Activated CD4-positive, alpha-beta T cell treated with anti-CD3 and anti-CD28 coated beads, Interleukin-2, amount 50 U/mL, for 16 hours (primary cell): ENCODE measurements around the gene CETN2.
"Not testable (repeated sequence)": the region's sequence is repeated elsewhere in the genome, so short reads cannot be mapped to it uniquely, and the experiment has no call there.

Experiments used
- DNase-seq: peaks from one replicate; pipeline ENCODE4 v3.0.0-alpha.2; 2020

The CETN2 gene

DNA sequence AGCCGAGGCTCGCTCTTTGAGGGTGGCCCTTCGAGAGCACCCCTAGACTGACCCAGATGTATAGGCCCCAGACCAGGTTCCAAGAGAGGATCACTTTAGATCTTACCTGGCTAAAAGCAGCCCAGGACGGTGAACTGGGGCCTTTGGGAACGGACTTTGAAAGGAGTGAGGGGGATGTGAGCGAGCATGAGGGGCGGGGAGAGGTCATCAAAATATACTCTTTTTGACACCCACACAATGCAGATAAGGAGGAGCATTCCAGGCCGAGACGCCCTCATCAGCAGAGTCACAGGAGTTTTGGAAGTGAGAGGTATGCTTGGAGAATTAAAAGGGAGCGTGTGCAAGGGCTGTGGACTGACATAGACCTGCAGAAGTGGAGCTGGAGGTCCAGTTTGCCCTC lies 834 bp upstream of the CETN2 start:
- no peak for DNase-seq

DNA sequence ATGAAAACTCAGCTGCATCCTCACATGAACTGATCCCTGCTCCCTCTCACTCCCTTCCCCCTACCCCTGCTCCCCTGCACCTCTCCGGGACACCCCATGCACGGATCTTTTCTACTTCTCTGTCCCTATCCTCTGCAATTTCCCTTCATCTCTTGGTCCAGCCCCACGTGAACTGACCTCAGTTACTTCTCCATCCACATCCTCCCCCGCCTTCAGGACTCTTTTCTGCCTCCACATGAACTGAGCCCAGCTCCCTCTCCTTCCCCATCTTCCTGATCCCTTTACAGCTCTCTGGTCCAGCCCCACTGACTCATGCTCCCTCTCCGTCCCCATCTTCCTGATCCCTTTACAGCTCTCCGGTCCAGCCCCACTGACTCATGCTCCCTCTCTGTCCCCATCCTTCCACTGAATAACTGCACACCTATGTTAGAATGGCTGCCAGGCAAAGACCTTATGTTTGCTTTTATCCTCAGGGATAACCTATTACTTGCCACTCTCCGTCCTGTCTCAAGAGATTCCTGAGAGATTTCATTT lies 5.6 kb downstream of the CETN2 start:
- DNase-seq, result no peak

- DNase-seq, result no peak
Observed at GRCh38 chrX:152823657-152824056, 6.9 kb downstream of the CETN2 start.

- DNase-seq, result no peak
Observed at GRCh38 chrX:152822383-152823086, 8.0 kb downstream of the CETN2 start.

DNA sequence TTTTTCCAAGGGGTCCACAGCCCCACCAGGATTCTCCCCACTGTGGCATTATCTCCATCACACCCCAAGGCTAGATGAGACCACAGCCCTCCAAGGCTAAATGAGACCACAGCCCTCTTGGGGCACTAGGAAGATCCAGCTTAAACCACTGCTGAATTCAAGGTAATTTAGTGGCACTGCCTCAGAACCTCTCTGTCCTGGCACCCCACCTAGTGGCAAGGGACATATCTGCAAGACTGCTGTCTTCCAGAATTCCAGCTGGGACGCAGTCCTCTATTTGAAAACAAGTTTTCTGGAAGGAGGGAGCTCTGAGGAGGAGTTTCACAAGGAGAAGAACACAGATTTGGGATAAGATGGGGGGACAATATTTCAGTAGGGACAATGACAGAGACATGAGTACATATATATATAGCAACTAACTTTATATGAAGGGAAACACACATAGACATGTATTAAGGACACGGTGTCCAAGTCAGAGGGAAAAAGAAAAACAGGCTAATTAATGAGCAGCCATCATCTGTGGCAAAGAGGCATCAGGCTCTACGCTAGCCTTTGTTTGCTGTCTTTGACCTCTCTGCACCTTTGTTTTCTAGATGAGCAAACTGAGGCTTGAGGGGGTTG lies 9.3 kb downstream of the CETN2 start:
- peak; percentile 9 for DNase-seq

DNA sequence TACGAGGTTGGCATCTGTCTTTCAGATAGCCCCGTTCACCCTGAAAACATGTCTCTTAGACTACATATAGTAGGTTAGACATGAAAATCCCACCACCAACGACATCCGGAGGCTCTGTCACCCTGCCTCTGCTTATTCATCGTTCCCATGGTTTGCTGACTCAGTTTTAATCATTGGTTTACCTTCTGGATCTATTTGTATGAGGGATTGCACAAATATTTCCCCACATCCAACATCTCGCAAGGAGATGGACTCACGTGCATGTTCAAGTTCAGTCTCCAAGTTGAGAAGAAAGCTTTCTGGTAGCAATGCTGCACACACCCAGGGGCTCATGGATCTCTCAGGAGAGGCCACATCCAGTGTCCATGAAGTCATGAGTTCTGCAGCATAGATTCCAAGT lies 10.8 kb downstream of the CETN2 start:
- DNase-seq, result no peak

GRCh38 chrX:152819266-152819665 lies 11.3 kb downstream of the CETN2 start:
- no peak for DNase-seq

DNA sequence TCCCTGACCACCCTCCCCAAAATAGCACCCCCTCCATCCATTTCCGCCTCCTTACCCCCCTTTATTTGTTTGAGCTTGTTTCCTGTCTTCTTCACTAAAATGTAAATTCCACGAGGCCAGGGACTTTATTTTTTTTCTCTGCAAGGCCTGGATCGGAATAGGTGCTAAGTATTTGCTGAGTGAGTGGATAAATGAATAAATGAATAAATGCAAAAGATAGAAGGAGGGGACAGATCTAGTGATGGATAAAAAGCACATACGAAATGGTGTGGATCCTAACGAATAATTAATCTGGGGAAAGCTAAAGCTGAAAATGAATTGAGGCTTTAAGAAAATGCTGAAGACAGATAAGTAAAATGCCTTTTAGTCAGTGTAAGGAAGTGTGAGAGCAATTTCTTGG lies 12.2 kb downstream of the CETN2 start:
- DNase-seq, result no peak

DNA sequence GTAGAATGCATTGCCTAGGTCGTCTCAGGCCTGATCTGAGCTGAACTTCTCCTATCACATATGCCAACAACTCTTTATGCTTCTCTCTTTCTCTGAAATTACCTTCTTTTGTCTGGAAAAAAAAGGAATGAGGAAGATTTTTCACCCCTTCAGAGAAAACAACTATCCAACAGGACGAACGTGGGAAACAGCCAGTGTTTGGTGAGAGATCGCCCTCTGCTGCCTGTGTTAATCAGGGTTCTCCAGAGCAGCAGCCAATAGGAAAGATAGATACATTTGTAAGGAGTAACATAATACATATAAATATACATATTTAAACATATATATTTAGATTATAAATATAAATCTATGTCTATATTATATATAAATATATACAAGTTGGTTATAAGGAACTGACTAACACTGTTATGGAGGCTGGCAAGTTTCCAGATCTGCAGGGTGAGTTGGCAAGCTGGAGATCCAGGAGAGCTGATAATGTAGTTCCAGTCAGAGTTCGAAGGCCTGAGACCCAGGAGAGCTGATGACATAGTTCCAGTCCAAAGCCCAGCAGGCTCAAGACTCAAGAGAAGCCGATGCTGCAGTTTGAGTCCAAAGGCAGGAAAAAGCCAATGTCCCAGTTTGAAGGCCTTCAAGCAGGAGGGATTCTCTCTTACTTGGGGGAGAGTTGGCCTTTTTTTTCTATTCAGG lies 13.3 kb downstream of the CETN2 start:
- DNase-seq, result peak; percentile 16

GRCh38 chrX:152814048-152814447 lies 16.5 kb downstream of the CETN2 start:
- DNase-seq, result no peak

DNA sequence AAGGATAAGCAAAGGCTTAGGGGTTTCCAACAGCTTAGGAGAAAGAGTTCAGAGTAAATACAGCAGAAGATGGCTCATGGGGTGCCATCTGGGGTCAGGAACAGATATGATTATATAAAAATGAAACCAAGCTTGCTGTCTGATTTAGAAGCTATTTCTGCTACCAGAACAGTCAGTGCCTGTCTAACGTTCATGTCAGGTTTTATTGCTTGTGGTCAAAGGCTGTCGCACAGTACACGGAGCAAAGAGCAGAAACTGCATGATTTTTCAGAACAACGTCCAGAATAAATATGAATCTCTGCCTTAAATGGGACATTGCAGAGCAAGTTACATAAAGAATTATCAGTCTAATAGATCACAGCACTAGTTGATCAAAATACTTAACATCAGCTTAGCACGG lies 17.4 kb downstream of the CETN2 start:
- no peak for DNase-seq

- no peak for DNase-seq
Observed at GRCh38 chrX:152810403-152810802, 20.2 kb downstream of the CETN2 start.

- DNase-seq, result peak; percentile 6
Observed at GRCh38 chrX:152806035-152806434, 24.5 kb downstream of the CETN2 start.

- DNase-seq, result no peak
Observed at GRCh38 chrX:152798945-152799344, 31.6 kb downstream of the CETN2 start.

DNA sequence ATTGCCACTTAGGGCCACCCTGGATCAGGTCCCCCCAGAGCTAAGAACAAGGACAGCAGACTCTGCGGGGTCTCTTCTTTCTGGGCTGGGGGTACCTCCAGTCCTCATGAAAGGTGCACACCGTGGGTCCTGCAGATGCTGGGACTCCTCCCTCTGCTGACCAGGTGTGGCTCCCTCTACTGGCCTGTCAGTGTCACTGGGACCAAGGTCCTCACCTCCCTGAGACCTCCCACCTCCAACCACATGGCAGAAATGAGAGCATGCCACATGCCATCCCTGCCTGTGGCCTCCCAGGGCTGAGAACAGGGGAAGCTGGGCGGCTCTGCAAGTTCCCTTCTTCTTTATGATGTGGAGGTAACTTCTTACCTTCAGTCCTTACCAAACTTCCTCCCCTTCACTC lies 43.5 kb downstream of the CETN2 start:
- DNase-seq, result not testable (repeated sequence)
